Body of pancreas (tissue), 4 donors: ENCODE measurements around the gene ZNHIT6.

Source experiments
- CTCF ChIP-seq, 7 experiments: fragments of 450-650 bp in 4 of 7; fragments of 200-600 bp in 3 of 7; sonication (generic) in 3 of 7; IDR thresholded peaks; one replicate each; pipeline ENCODE4 v1.5.1; 2016 to 2019; ENCODE audit warnings: antibody characterized with exemption in 7 of 7
- POLR2A ChIP-seq, 3 donors: fragments of 450-650 bp; IDR thresholded peaks; one replicate each; pipeline ENCODE4 v1.6.1; 2016; ENCODE audit warnings: antibody characterized with exemption in 3 of 3, mild to moderate bottlenecking in 2 of 3

- no peak for TF ChIP-seq POLR2A (IDR thresholded peaks at IDR 0.05)
- no peak for TF ChIP-seq CTCF (IDR thresholded peaks at IDR 0.05)
These were observed 44.9 kb downstream of the ZNHIT6 start for GRCh38 chr1:85663382-85663781.
